B cell (primary cell): ENCODE results near the gene PRELID1. TPM values are rescaled to one million over a fixed set of nuclear protein-coding genes. Genes with fewer than 3 reads are reported as not detected.
"Not testable (repeated sequence)": the region's sequence is repeated elsewhere in the genome, so short reads cannot be mapped to it uniquely, and the experiment has no call there.

Source experiments
- ATAC-seq: fragments of 200-7000 bp; cut with Tn5 transposase; one replicate; pipeline ENCODE4 v1.10.0; 2021; ENCODE audit warnings: low read depth, mild to moderate bottlenecking, moderate number of reproducible peaks, moderate library complexity
- CTCF ChIA-PET: fragments of 350-600 bp; sonication (Branson Sonifier 250); formaldehyde crosslinking; loops from one replicate; lab custom pipeline; 2021; ENCODE audit warnings: antibody characterized with exemption, inconsistent platforms; lab: Charles Lee
- POLR2A ChIA-PET: fragments of 350-600 bp; sonication (Branson Sonifier 250); formaldehyde crosslinking; loops from one replicate; lab custom pipeline; 2021; ENCODE audit warnings: antibody characterized with exemption; lab: Charles Lee
- DNase-seq: peaks from one replicate; pipeline ENCODE4 v3.0.0; 2013
- H2AFZ ChIP-seq: 2 replicates; pipeline ENCODE4 v1.6.1; 2012; ENCODE audit warnings: mild to moderate bottlenecking, low read depth, low read length; ENCODE audit not compliant: insufficient read depth, poor library complexity, severe bottlenecking
- H3K27ac ChIP-seq, 2 donors: 1 replicate in 1 of 2; 2 replicates in 1 of 2; pipeline ENCODE4 v1.5.1; 2012 to 2013; ENCODE audit warnings: low read length in 2 of 2, mild to moderate bottlenecking in 2 of 2, moderate library complexity in 1 of 2
- H3K27me3 ChIP-seq, 4 experiments: fragments of 200-600 bp in 1 of 4; sonication (generic) in 1 of 4; replicated peaks in 1 of 4; 1 replicate in 2 of 4; 2 replicates in 2 of 4; pipeline versions ENCODE4 v1.6.1 to v1.7.0; 2013 to 2016; ENCODE audit warnings: low read length in 3 of 4, mild to moderate bottlenecking in 2 of 4, mixed read lengths in 1 of 4, moderate library complexity in 1 of 4; ENCODE audit not compliant: insufficient read depth in 4 of 4, control insufficient read depth in 3 of 4; ENCODE audit errors: control extremely low read depth in 1 of 4
- H3K36me3 ChIP-seq, 2 experiments: replicated peaks in 1 of 2; 1 replicate in 1 of 2; 2 replicates in 1 of 2; pipeline versions ENCODE4 v1.6.1 to v1.7.1; 2013; ENCODE audit warnings: low read length in 1 of 2; ENCODE audit not compliant: insufficient read depth in 2 of 2, control insufficient read depth in 1 of 2; ENCODE audit errors: control extremely low read depth in 1 of 2, extremely low read depth in 1 of 2
- H3K4me1 ChIP-seq, 2 donors: fragments of 200-600 bp in 1 of 2; sonication (generic) in 1 of 2; 1 replicate in 1 of 2; 2 replicates in 1 of 2; pipeline versions ENCODE4 v1.5.1 to v1.6.1; 2013 to 2017; ENCODE audit warnings: low read length in 2 of 2; ENCODE audit not compliant: control insufficient read depth in 2 of 2, insufficient read depth in 2 of 2
- H3K4me2 ChIP-seq: replicated peaks from 2 replicates; pipeline ENCODE3; 2012; ENCODE audit warnings: mild to moderate bottlenecking, low read depth, low read length; ENCODE audit not compliant: poor library complexity, severe bottlenecking
- H3K4me3 ChIP-seq, 5 experiments: fragments of 200-600 bp in 1 of 5; sonication (generic) in 1 of 5; 1 replicate in 3 of 5; 2 replicates in 2 of 5; pipeline versions ENCODE4 v1.5.1 to v1.7.0; 2011 to 2016; ENCODE audit warnings: low read length in 4 of 5, mild to moderate bottlenecking in 4 of 5, low read depth in 2 of 5, control low read depth in 1 of 5, moderate library complexity in 1 of 5; ENCODE audit not compliant: insufficient read depth in 1 of 5; ENCODE audit errors: control extremely low read depth in 1 of 5, extremely low read depth in 1 of 5
- H3K79me2 ChIP-seq: fragments of 200-600 bp; sonication (generic); one replicate; pipeline ENCODE4 v1.6.0; 2016; ENCODE audit warnings: low read length; ENCODE audit not compliant: control insufficient read depth, insufficient read depth
- H3K9ac ChIP-seq: fragments of 200-600 bp; sonication (generic); 2 replicates; pipeline ENCODE4 v1.6.1; 2017; ENCODE audit warnings: mild to moderate bottlenecking, low read length, moderate library complexity
- H3K9me3 ChIP-seq, 3 donors: one replicate each; pipeline versions ENCODE4 v1.6.1 to v1.7.1; 2013; ENCODE audit warnings: low read length in 2 of 3; ENCODE audit not compliant: control insufficient read depth in 2 of 3, insufficient read depth in 1 of 3; ENCODE audit errors: control extremely low read depth in 1 of 3
- H4K20me1 ChIP-seq: 2 replicates; pipeline ENCODE4 v1.6.0; 2012; ENCODE audit warnings: mild to moderate bottlenecking, low read length; ENCODE audit not compliant: insufficient read depth, control insufficient read depth, poor library complexity, severe bottlenecking
- H3K27ac Mint-ChIP-seq: one replicate; pipeline ENCODE4 v1.8.0; 2021; ENCODE audit warnings: mixed read lengths
- H3K27me3 Mint-ChIP-seq: one replicate; pipeline ENCODE4 v1.8.0; 2021; ENCODE audit warnings: mixed read lengths
- H3K4me1 Mint-ChIP-seq: one replicate; pipeline ENCODE4 v1.8.0; 2021; ENCODE audit warnings: mixed read lengths
- H3K4me3 Mint-ChIP-seq: one replicate; pipeline ENCODE4 v1.8.0; 2021; ENCODE audit warnings: mixed read lengths
- H3K9me3 Mint-ChIP-seq: one replicate; pipeline ENCODE4 v1.8.0; 2022; ENCODE audit warnings: mixed read lengths; ENCODE audit not compliant: insufficient read depth
- EZH2 ChIP-seq: IDR thresholded peaks from 2 replicates; pipeline ENCODE4 v1.6.1; 2012; ENCODE audit warnings: borderline replicate concordance, low read depth, mild to moderate bottlenecking, moderate library complexity, low read length; ENCODE audit not compliant: insufficient read depth, poor library complexity, severe bottlenecking
- WGBS: methylation state at CpG from one replicate; pipeline ENCODE4 v1.1.5; 2013; ENCODE audit warnings: missing lambda C conversion rate; ENCODE audit not compliant: insufficient coverage; 5-methylcytosine and 5-hydroxymethylcytosine counted together
- intact Hi-C: fragments of 100-400 bp; cut with micrococcal nuclease; formaldehyde crosslinking; loops from one replicate; pipeline ENCODE4 v1.10.0; 2022
- polyA plus RNA-seq: library from polyadenylated mRNA; depleted of rRNA; stranded (reverse); fragments of >200 nt; gene quantifications from 2 replicates; pipeline ENCODE4 v1.2.3, GENCODE V29; 2012
- total RNA-seq, 2 donors: library from RNA; stranded (reverse); fragments of 120-200 nt in 1 of 2; gene quantifications; 1 replicate in 1 of 2; 2 replicates in 1 of 2; pipeline versions ENCODE4 v1.2.3 to v1.2.4, GENCODE V29; 2013 to 2022
- TF ChIP-seq, protein P1 (sequence below): fragments of 200-600 bp; IDR thresholded peaks from one replicate; pipeline ENCODE4 v1.8.0; 2022; ENCODE audit warnings: antibody characterized with exemption, mild to moderate bottlenecking

Gene PRELID1
- total and polyA plus RNA-seq, 2 donors (not counting 1 experiment from before 2014, with no cell fraction given), result 71.7 to 86.8 TPM

DNA sequence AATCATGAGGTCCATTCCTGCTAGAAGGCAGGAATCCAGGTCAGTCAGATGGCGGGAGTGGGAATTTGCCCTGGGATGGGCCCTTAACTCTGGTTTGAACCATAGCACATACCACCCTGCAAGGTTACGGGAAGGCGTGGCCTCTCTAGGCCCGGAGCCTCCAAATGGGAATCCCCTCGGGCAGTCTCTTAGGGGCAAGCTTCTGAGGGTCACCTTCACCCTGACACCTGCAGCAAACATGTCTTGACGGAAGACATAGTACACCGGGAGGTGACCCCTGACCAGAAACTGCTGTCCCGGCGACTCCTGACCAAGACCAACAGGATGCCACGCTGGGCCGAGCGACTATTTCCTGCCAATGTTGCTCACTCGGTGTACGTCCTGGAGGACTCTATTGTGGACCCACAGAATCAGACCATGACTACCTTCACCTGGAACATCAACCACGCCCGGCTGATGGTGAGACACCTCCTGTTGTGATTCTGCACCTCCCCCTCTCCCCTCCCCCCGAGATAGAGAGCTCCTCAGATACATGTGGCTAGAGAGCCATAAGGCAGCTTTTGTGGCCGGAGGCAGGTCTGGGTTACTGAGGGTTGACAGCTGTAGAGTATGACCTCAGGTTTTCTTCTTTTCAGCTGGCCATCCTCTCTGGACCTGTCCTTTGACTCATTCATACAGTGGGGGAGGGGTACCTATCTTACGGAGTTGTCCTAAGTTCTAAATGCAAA lies 957 bp downstream of the PRELID1 start:
- ChIA-PET POLR2A (interaction anchor here (0.6 kb wide), 3 partner anchors 69 to 235 kb away, joined by 3 read pairs; no protein-coding TSS in a partner anchor), CTCF (interaction anchor here (0.6 to 1.1 kb wide), 3 partner anchors 46 to 127 kb away, joined by 3 to 4 read pairs (median 3); no protein-coding TSS in a partner anchor)
- Histone ChIP-seq H4K20me1 (peaks cover 31% of the 10 kb centered on the region), H3K79me2 (peaks cover 51% of the 10 kb centered on the region), H3K9ac (peak overlapping the region; percentile 93), H3K9me3 (peaks cover 0 to 2% (median 0%) of the 10 kb centered on the region in 3 donors), H3K4me3 (peak overlapping the region; percentile 71 to 97 (median 91)), H3K4me1 (peaks cover 61 to 78% of the 10 kb centered on the region in 2 donors), H3K36me3 (peaks cover 2 to 37% of the 10 kb centered on the region in 2 experiments), H3K27me3 (no peaks in the 10 kb centered on the region), H3K4me2 (peak overlapping the region; percentile 87), H3K27ac (peak overlapping the region in 1 of 2 donors; percentile 81), H2AFZ (peak overlapping the region; percentile 93)
- Mint-ChIP-seq H3K27ac (peak overlapping the region; percentile 92), H3K4me3 (peak overlapping the region; percentile 95), H3K27me3 (no peaks in the 10 kb centered on the region), H3K9me3 (no peaks in the 10 kb centered on the region), H3K4me1 (peaks cover 73% of the 10 kb centered on the region)
- DNase-seq (peak; percentile 38), ATAC-seq (no peak)
- intact Hi-C loops, result loop anchor here (5.0 kb wide), 3 partner anchors 192 to 298 kb away; partner anchors contain the start of genes B4GALT7 and DOK3
- no peak for TF ChIP-seq EZH2
- TF ChIP-seq, protein P1, sequence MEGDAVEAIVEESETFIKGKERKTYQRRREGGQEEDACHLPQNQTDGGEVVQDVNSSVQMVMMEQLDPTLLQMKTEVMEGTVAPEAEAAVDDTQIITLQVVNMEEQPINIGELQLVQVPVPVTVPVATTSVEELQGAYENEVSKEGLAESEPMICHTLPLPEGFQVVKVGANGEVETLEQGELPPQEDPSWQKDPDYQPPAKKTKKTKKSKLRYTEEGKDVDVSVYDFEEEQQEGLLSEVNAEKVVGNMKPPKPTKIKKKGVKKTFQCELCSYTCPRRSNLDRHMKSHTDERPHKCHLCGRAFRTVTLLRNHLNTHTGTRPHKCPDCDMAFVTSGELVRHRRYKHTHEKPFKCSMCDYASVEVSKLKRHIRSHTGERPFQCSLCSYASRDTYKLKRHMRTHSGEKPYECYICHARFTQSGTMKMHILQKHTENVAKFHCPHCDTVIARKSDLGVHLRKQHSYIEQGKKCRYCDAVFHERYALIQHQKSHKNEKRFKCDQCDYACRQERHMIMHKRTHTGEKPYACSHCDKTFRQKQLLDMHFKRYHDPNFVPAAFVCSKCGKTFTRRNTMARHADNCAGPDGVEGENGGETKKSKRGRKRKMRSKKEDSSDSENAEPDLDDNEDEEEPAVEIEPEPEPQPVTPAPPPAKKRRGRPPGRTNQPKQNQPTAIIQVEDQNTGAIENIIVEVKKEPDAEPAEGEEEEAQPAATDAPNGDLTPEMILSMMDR, result no peak
- WGBS, result 34% methylated on average over 5 of the region's 19 CpGs

DNA sequence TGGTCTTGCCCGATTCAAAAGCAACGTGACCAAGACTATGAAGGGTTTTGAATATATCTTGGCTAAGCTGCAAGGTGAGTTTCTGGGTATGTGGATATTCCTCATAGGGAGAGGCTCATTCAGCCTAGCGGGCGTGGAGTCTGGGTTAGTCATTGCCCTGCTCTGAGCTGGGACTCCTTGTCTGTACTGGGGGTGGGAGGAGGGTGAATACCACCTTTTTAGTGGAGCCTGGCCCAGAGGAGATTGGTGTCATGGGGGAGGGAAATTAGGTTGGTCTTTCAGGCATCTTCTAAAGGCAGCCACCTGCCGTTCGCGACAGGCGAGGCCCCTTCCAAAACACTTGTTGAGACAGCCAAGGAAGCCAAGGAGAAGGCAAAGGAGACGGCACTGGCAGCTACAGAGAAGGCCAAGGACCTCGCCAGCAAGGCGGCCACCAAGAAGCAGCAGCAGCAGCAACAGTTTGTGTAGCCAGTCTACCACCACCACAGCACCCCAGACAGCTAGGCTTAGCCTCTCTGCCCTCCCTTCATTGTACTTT lies 2.6 kb downstream of the PRELID1 start:
- POLR2A ChIA-PET, result interaction anchor here (0.6 kb wide), 1 partner anchor 12 kb away, joined by 3 read pairs; no protein-coding TSS in a partner anchor
- not testable (repeated sequence) for H3K4me2 ChIP-seq

More for the DNA sequence above, 2.6 kb downstream of the PRELID1 start:
- 95% methylated on average over 8 of the region's 11 CpGs for WGBS
- Histone ChIP-seq H3K4me1 (peaks cover 62 to 78% of the 10 kb centered on the region in 2 donors), H3K79me2 (peaks cover 53% of the 10 kb centered on the region), H4K20me1 (peaks cover 46% of the 10 kb centered on the region), H3K36me3 (peaks cover 2 to 35% of the 10 kb centered on the region in 2 experiments)
- intact Hi-C loops, H3K27me3 Mint-ChIP-seq, H3K27ac ChIP-seq, DNase-seq, ATAC-seq, H3K9me3 ChIP-seq, H3K27me3 ChIP-seq, H3K4me3 ChIP-seq, H3K9ac ChIP-seq, H2AFZ ChIP-seq, H3K9me3 Mint-ChIP-seq: not testable (repeated sequence)
- H3K4me3 Mint-ChIP-seq, result peak overlapping the region; percentile 45
- CTCF ChIA-PET, result interaction anchor here (1.0 kb wide), 1 partner anchor 9 kb away, joined by 3 read pairs; no protein-coding TSS in a partner anchor
- H3K4me1 Mint-ChIP-seq, result peaks cover 73% of the 10 kb centered on the region
- H3K27ac Mint-ChIP-seq, result peak overlapping the region; percentile 32
